ENCODE data around the gene KCNJ12.
"Not testable (repeated sequence)": the region's sequence is repeated elsewhere in the genome, so short reads cannot be mapped to it uniquely, and the experiment has no call there.

The KCNJ12 gene

GRCh38 chr17:21350495-21350894 lies 25.7 kb upstream of the KCNJ12 start:
- not testable (repeated sequence) for DNase-seq

DNA sequence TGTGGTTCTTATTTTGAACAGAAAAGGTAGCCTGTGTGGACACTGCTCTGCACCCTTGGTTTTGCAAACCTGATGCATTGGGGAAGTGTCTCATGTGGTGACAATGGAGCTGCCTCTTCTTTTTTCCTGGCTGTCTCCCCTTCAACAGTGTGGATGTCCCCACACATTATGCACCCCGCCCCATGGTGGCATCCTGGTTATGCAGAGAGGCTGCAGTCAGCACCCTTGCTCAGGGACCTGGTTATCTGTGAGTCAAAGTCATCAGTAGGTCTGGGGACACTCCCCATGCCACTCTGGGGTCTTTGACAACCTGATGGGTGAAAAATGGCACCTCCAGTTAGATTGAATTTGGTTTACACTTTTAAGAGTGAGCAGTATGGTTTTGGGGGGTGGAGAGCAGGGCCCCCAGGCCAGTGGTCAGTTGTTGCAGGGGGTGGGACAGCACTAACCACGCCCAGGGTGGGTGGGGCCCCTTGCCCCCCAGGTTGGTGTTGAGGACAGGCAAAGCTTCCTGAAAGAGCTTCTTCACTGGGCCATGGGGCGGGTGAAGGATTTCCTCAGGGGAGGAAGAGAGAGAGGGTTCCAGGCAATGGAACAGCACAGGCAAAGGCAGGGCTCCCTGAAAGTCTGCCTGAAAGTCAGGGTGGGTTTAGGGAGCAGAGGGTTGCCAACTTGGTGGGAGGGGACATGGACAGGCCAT lies 24.6 kb upstream of the KCNJ12 start:
- DNase-seq = no peak

- DNase-seq = no peak
Observed at GRCh38 chr17:21352221-21352980, 23.8 kb upstream of the KCNJ12 start.

GRCh38 chr17:21352981-21353265 lies 23.2 kb upstream of the KCNJ12 start:
- no peak for DNase-seq

GRCh38 chr17:21353326-21354010 lies 22.7 kb upstream of the KCNJ12 start:
- no peak for DNase-seq

GRCh38 chr17:21354796-21355385 lies 21.3 kb upstream of the KCNJ12 start:
- DNase-seq = no peak

- DNase-seq = no peak
Observed at GRCh38 chr17:21355586-21355985, 20.6 kb upstream of the KCNJ12 start.

DNA sequence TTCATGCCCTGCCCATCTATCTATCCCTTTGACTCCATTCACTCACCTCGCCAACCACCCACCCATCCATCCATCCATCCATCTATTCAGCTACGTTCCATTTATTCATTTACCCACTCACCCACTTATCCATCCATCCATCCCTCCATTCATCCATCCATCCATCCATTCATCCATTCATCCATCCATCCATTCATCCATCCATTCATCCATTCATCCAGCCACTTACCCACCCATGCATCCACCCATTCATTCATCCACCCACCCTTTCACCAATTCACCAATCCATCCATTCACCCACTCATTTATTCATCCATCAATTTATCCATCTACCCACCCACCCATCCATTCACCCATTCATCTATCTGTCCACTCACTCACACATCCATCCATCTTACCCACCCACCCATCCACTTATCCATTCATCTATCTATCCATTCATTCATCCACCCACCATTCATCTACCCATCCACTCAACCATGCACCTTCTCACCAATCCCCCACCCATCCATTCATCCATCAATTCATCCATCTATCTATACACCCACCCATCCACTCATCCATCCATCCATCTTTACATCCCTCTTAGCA lies 19.5 kb upstream of the KCNJ12 start:
- no peak for DNase-seq

GRCh38 chr17:21357281-21357680 lies 18.9 kb upstream of the KCNJ12 start:
- no peak for DNase-seq

DNA sequence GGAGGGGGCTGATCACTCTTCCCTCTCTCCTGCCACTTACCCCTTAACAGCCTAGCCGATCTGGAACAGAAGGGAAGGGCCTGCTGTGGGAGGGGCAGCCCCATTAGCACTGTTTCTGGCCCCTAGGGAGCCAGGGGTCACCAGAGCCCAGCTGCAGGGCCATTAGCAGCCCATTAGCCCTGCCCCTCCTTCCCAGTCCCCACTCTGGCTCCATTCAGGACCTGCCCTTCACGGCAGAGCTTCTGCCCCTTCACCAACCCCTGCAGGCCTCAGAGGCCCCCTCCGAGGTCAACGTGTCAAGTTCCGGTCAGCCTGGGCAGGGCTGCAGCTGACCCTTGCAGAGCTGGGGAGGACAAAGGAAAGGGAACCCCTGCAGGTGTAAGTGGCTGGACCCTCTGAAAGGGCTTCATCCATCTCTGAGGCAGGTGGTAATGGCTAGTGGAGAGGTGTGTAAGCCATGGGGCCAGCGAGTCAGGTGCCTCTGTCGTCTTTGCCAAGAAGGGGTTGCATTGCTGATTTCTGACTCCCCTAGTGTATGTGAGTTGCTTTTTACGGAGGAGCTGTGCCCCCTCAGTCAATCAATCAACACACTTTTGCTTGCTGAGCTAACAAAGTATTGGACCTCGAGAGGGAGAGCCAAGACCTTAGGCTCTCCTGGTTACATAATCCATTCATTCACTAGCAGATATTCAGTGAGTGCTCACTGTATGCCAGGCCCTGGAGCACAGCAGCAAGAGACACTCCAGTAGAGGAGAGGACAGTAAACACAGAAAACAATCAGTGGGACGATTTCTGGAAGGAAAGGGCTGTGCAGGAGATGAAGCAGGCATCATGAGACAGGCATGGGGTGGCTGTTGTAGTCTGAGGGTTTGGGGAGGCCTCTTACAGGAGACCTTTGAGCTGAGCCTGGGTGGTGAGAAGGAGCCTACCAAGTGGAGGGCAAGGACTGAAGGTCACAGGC lies 18.2 kb upstream of the KCNJ12 start:
- DNase-seq = no peak

- DNase-seq = no peak
Observed at GRCh38 chr17:21358682-21359482, 17.3 kb upstream of the KCNJ12 start.

GRCh38 chr17:21359483-21359840 lies 16.7 kb upstream of the KCNJ12 start:
- no peak for DNase-seq

- no peak for DNase-seq
Observed at GRCh38 chr17:21360048-21360447, 16.1 kb upstream of the KCNJ12 start.

DNA sequence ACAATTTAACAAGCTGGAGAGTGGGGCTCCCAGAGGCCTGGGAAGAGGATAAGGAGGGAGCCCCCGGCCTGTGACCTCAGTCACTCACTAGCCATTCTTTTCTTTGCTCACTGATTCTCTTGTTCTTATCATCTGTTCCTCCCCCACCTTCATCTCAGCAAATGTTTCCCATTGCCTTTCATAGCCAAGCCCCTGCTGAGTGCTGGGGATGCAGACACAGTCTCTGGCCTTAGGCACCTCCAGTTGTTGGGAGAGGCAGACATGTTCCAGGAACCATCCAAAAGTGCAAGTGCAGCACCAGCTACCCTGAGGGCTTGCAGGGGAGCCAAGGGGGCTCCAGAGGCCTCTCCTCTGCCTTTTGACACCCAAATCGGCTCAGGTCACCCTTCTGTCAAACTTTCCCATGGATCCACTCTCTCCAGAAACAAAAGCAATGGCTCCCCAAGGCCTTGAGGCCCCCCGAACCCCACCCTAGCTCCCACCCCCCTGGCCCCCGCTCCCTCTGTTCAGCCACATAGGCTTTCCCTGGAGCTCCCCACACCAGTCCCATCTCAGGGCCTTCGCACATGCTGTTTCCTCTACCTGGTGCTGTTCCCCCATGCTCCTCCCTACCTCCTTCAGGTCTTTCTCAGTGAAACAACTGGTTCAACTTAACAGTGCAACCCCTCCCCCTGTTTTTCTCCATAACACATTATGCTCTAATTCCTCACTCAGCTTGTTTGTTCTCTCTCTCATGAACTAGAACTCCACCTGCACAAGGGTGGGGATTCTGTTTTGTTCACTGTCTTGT lies 14.9 kb upstream of the KCNJ12 start:
- DNase-seq = no peak

DNA sequence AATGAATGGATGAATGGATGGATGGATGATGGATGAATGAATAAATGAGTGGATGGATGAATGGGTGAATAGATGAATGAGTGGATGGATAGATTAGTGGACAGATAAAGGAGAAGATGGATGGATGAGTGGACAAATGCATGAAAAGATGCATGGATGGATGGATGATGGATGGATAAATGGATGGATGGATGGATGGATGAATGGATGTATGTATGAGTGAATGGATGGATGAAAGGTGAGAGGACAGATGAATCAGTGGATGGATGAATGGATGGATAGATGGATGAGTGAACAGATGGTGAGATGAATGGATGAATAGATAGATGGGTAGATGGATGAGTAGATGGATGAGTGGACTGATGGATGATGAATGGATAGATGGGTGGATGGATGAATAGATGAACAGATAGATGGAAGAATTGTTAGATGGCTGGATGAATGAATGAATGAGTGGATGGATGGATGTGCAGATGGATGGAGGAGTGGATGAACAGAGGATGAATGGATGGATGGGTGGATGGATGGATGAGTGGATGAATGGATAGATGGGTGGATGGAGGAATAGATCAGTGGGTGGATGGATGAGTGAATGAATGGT lies 13.7 kb upstream of the KCNJ12 start:
- DNase-seq = no peak

GRCh38 chr17:21363776-21364642 lies 12.1 kb upstream of the KCNJ12 start:
- DNase-seq = no peak

- DNase-seq = no peak
Observed at GRCh38 chr17:21365016-21365415, 11.1 kb upstream of the KCNJ12 start.

GRCh38 chr17:21368545-21369246 lies 7.5 kb upstream of the KCNJ12 start:
- no peak for DNase-seq

All from fibroblast of skin of right biceps (primary cell).